Urothelium cell line (cell line): Measurements from ENCODE around the gene CCSER2.
A peak's percentile ranks its signal among the peaks of the same experiment; 100 is the strongest.
"Not testable (repeated sequence)": the region's sequence is repeated elsewhere in the genome, so short reads cannot be mapped to it uniquely, and the experiment has no call there.

Experiments
- DNase-seq: peaks from one replicate; pipeline ENCODE4 v3.0.0; 2011; ENCODE audit warnings: low spot score, mixed read lengths
- FAIRE-seq: peaks from 2 replicates; lab custom pipeline; 2011; peaks lifted over from hg19 to GRCh38; lab: Jason Lieb, UNC

Gene CCSER2

GRCh38 chr10:84432891-84433290 is 104.5 kb downstream of the CCSER2 start:
- no peak for FAIRE-seq

DNA sequence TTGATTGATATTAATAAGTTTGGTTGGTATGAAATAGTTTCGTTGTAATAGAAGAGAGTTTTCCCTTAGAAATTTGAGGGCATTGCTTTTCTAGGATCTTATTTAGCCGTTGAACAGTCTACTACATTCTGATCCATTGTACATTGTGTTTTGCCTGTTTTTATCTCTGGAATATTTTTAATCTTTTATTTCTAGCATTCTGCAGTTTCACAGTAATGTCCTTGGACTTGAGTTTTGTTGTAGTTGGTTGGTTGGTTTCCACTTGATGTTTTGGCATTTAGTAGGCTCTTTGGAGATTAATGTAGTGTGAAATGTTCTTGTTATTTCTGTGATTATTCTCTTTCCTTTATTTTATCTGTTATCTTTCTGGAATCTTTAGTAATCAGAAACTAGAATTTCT is 112.4 kb downstream of the CCSER2 start:
- no peak for FAIRE-seq
- DNase-seq, result no peak

More at GRCh38 chr10:84432891-84433290, 104.5 kb downstream of the CCSER2 start:
- DNase-seq, result no peak

DNA sequence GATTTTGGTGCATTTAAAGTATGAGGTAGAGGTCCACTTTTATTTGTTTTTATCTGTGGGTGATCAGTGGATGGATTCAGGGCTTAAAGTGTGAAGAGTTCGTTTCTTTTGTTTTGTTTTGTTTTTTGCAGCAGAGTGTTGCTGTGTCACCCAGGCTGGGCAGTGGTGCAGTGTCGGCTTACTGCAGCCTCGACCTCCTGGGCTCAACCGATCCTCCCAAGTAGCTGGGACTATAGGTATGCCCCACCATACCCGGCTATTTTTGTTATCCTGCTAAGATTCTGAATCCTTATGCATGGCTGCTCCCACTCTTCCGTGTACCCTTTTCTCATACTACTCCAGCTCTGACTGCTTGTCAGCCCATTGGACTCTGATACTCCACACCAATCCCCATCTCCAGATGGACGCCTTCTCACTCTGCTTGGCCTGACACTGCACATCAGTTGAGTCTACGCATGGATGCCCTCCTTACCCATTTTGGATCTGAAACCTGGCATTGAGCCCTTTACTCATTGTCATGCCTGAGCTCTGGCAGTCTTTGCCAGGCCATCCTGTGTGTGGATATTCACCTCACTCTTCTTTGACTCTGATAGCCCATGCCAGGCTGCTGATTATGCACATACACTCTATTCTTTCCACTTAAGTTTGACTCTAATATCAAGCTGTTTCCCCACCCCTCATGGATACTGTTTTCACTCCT is 119.5 kb downstream of the CCSER2 start:
- FAIRE-seq, result no peak
- DNase-seq, result no peak

- FAIRE-seq, DNase-seq: not testable (repeated sequence)
These were observed 121.0 kb downstream of the CCSER2 start for GRCh38 chr10:84449351-84449750.

GRCh38 chr10:84452003-84452402 is 123.6 kb downstream of the CCSER2 start:
- DNase-seq (no peak), FAIRE-seq (no peak)

GRCh38 chr10:84453303-84453702 is 124.9 kb downstream of the CCSER2 start:
- no peak for FAIRE-seq
- DNase-seq, result no peak

GRCh38 chr10:84456126-84456525 is 127.7 kb downstream of the CCSER2 start:
- FAIRE-seq (no peak), DNase-seq (no peak)

DNA sequence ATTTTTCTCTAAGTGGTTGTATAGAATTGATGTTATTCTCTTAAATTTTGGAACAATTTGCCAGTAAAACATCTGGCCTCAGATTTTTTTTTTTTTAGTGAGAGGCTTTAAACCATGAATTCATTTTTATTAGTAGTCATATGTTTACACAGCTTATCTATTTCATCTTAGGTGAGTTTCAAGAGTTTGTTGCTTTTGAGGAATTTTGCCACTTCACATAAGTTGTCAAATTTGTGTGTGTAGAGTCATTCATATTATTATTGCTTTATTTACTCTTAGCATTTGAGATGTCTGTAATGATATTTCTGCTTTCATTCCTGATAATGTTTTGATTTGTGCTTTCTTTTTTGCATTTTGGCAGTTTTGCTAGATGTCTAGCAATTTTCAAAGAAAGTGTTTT is 132.1 kb downstream of the CCSER2 start:
- no peak for FAIRE-seq

GRCh38 chr10:84469470-84469869 is 141.1 kb downstream of the CCSER2 start:
- DNase-seq (no peak), FAIRE-seq (no peak)

More for the DNA sequence above, 132.1 kb downstream of the CCSER2 start:
- no peak for DNase-seq

GRCh38 chr10:84473136-84473535 is 144.7 kb downstream of the CCSER2 start:
- FAIRE-seq (no peak), DNase-seq (no peak)

DNA sequence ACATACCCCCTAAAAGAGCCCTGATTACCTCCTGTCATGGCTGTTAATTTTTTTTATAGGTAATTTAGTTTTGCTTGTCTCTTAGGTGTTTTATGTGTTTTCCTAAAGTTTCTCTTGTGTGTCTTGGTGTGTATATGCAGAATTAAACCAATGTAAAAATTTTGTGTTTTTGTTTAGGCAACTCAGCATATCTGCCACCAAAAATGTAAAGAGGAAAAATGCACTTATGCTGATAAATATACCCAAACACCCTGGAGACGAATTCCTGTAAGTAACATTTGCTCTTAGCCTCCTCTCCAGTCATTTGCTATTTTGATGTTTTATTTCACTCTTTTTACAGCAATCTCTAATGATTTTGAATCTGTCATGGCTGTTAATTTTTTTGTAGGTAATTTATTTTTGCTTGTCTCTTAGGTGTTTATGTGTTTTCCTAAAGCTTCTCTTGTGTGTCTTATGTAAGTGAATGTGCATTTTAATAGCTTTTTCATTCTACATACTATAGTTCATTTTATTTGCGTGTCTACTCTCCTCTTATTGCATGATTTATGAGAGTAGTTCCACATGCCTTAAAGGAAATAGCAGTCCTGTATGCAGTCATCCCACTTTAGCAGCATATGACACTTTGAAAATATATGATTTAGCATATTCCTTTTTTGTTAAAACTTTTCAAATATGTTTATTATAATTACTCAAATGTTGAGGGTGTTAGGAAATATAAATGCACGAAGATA is 149.2 kb downstream of the CCSER2 start:
- DNase-seq, result no peak
- FAIRE-seq, result no peak

- FAIRE-seq (no peak), DNase-seq (no peak)
These were observed 149.8 kb downstream of the CCSER2 start for GRCh38 chr10:84478151-84478550.

- DNase-seq, result no peak
- no peak for FAIRE-seq
These were observed 150.3 kb downstream of the CCSER2 start for GRCh38 chr10:84478679-84479078.

DNA sequence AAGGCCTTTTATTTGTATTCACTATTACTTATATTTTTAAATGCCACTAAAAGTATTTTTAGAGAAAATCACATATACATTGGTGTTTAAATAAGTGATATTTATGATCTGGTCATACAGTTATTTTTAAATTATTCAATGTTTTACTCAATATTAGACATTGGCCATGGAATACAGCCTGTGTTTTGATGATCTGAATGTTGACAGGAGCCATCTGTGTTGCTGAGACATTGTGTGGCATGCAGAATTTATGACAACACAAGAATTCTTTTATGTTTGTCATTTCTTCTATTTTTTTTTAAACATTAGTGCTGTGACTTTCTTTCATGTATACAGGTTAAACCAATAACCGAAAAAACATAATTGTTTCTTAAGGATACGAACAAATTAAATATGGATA is 156.2 kb downstream of the CCSER2 start:
- DNase-seq (no peak), FAIRE-seq (no peak)

- FAIRE-seq, result no peak
- no peak for DNase-seq
These were observed 165.0 kb downstream of the CCSER2 start for GRCh38 chr10:84493361-84493760.

- FAIRE-seq (no peak), DNase-seq (peak; percentile 48)
These were observed 165.8 kb downstream of the CCSER2 start for GRCh38 chr10:84493951-84494848.

GRCh38 chr10:84494849-84495180 is 166.4 kb downstream of the CCSER2 start:
- no peak for FAIRE-seq
- DNase-seq, result no peak

- FAIRE-seq, result no peak
- no peak for DNase-seq
These were observed 169.6 kb downstream of the CCSER2 start for GRCh38 chr10:84497978-84498377.

DNA sequence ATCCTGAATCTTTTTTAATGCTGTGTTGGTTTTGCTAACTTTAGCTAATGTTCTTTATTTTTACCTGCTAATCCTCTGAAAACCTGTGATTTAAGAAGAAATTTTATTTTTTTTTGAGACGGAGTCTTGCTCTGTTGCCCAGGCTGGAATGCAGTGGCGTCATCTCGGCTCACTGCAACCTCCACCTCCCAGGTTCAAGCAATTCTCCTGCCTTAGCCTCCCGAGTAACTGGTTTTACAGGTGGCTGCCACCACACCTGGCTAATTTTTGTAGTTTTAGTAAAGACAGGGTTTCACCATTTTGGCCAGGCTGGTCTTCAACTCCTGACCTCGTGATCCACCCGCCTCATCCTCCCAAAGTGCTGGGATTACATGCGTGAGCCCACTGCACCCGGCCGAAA is 170.7 kb downstream of the CCSER2 start:
- not testable (repeated sequence) for FAIRE-seq, DNase-seq

GRCh38 chr10:84499846-84500245 is 171.5 kb downstream of the CCSER2 start:
- DNase-seq (no peak), FAIRE-seq (no peak)

DNA sequence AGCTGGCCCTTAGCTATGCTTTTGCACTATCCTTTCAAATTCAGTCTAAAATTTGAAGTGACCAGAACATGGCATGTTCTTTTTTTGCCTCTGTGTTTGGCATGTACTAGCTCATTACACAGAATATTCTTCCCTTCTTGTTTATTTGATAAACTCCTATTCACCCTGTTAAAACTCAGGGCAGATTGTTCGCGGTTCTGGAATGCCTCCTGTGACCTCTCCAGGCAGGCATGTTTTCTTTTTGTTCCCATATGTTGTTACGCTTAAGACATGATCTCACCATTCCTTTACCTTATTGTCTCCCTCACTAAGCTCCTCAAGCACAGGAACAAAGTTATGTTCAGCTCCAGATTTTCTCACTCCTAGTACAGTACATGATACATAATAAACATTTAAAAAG is 181.7 kb downstream of the CCSER2 start:
- FAIRE-seq (no peak), DNase-seq (no peak)
